ENCODE results near the gene GIPC1. TPM values are rescaled to one million over a fixed set of nuclear protein-coding genes. Genes with fewer than 3 reads are reported as not detected.

Gene GIPC1
- total and polyA plus RNA-seq, 5 experiments from 2014 or later: 19.9 to 35.0 (median 32.2) TPM

Small RNA genes lying within 50 kb of the gene (microRNA-seq; reads per million reads assigned to microRNA genes)
- gene MIR639 (ENCODE audit: borderline microRNAs expressed): 1.4 reads per million

Other genes starting within 250 kb of the GIPC1 start
- gene ADGRE5, start 114.7 kb downstream of the GIPC1 start, total RNA-seq: 100 to 1,000 TPM; 112 to 116 TPM
- gene ADGRE5, start 114.7 kb downstream of the GIPC1 start, polyA plus RNA-seq: 100 to 1,000 TPM; 122 to 164 (median 158) TPM
- 100 to 1,000 TPM; 158 to 165 TPM for gene DDX39A, start 76.8 kb downstream of the GIPC1 start, total RNA-seq
- gene DDX39A, start 76.8 kb downstream of the GIPC1 start, polyA plus RNA-seq: 100 to 1,000 TPM in 2 of 3 donors, 10 to 100 TPM in 1; 96.0 to 136 (median 106) TPM
- gene PKN1, start 62.8 kb downstream of the GIPC1 start, total RNA-seq: 100 to 1,000 TPM; 188 to 200 TPM
- gene PKN1, start 62.8 kb downstream of the GIPC1 start, polyA plus RNA-seq: 10 to 100 TPM; 45.5 to 96.6 (median 56.8) TPM
- gene PTGER1, start 20.8 kb downstream of the GIPC1 start, total RNA-seq: not detected
- gene PTGER1, start 20.8 kb downstream of the GIPC1 start, polyA plus RNA-seq: not detected
- 100 to 1,000 TPM; 165 to 171 TPM for gene DNAJB1, start 22.3 kb upstream of the GIPC1 start, total RNA-seq
- gene DNAJB1, start 22.3 kb upstream of the GIPC1 start, polyA plus RNA-seq: 100 to 1,000 TPM; 205 to 348 (median 344) TPM
- 100 to 1,000 TPM; 179 to 182 TPM for gene TECR, start 33.5 kb upstream of the GIPC1 start, total RNA-seq
- 100 to 1,000 TPM; 193 to 300 (median 261) TPM for gene TECR, start 33.5 kb upstream of the GIPC1 start, polyA plus RNA-seq
- 10 to 100 TPM; 61.6 to 64.6 TPM for gene NDUFB7, start 75.9 kb upstream of the GIPC1 start, total RNA-seq
- gene NDUFB7, start 75.9 kb upstream of the GIPC1 start, polyA plus RNA-seq: 100 to 1,000 TPM; 209 to 236 (median 230) TPM
- gene CLEC17A, start 87.0 kb upstream of the GIPC1 start, total RNA-seq: 1 to 10 TPM; 4.0 to 4.3 TPM
- not detected for gene CLEC17A, start 87.0 kb upstream of the GIPC1 start, polyA plus RNA-seq
- gene ADGRE3, start 178.7 kb upstream of the GIPC1 start, total RNA-seq: not detected
- gene ADGRE3, start 178.7 kb upstream of the GIPC1 start, polyA plus RNA-seq: not detected
- 10 to 100 TPM; 36.3 to 41.5 TPM for gene ZNF333, start 193.9 kb upstream of the GIPC1 start, total RNA-seq
- gene ZNF333, start 193.9 kb upstream of the GIPC1 start, polyA plus RNA-seq: 1 to 10 TPM; 7.6 to 8.1 (median 7.8) TPM

Data from naive thymus-derived CD8-positive, alpha-beta T cell (primary cell).